Stomach (tissue), 4 donors: Measurements from ENCODE around the gene STIM2.

Experiments
- POLR2AphosphoS5 ChIP-seq, 3 donors: sonication (generic); formaldehyde crosslinking; IDR thresholded peaks; one replicate each; pipeline ENCODE4 v1.6.1; 2016; ENCODE audit warnings: antibody characterized with exemption in 3 of 3
- TF ChIP-seq, protein P1 (sequence below), 7 experiments: fragments of 450-650 bp in 4 of 7; fragments of 200-600 bp in 3 of 7; sonication (generic) in 3 of 7; IDR thresholded peaks; one replicate each; pipeline ENCODE4 v1.5.1; 2016 to 2019; ENCODE audit warnings: antibody characterized with exemption in 7 of 7, control low read depth in 2 of 7, mild to moderate bottlenecking in 1 of 7

DNA sequence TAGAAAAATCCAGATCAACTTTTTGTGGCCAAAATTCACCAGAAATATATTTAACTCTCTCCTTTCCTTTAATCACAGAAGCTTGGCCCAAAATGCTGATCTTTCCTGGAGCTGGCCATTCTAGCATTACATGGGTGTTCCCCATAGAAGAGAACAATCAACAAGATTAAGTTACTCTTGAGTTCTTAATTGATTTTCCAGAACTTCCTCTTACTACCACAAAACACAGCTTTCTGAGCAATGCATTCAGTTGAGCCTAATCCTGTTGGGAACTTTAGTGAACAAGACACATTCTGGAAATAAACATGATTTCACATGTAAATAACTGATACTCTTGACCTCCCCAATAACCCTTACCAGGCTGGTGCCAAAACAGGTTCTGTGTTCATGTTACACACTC lies 45.4 kb upstream of the STIM2 start:
- TF ChIP-seq, protein P1, sequence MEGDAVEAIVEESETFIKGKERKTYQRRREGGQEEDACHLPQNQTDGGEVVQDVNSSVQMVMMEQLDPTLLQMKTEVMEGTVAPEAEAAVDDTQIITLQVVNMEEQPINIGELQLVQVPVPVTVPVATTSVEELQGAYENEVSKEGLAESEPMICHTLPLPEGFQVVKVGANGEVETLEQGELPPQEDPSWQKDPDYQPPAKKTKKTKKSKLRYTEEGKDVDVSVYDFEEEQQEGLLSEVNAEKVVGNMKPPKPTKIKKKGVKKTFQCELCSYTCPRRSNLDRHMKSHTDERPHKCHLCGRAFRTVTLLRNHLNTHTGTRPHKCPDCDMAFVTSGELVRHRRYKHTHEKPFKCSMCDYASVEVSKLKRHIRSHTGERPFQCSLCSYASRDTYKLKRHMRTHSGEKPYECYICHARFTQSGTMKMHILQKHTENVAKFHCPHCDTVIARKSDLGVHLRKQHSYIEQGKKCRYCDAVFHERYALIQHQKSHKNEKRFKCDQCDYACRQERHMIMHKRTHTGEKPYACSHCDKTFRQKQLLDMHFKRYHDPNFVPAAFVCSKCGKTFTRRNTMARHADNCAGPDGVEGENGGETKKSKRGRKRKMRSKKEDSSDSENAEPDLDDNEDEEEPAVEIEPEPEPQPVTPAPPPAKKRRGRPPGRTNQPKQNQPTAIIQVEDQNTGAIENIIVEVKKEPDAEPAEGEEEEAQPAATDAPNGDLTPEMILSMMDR (IDR thresholded peaks at IDR 0.05), result no peak
- no peak for TF ChIP-seq POLR2AphosphoS5 (IDR thresholded peaks at IDR 0.05)
